AG04450 (cell line): ENCODE measurements around the gene MCOLN2. TPM values are rescaled to one million over a fixed set of nuclear protein-coding genes. Genes with fewer than 3 reads are reported as not detected.
A peak's percentile ranks its signal among the peaks of the same experiment; 100 is the strongest.

ENCODE experiments used
- CTCF ChIA-PET: fragments of 300-600, 350-600 bp; formaldehyde crosslinking; extraction: SDS; loops from one replicate; lab custom pipeline; 2022; ENCODE audit warnings: antibody characterized with exemption, inconsistent platforms; lab: Charles Lee
- POLR2A ChIA-PET: fragments of 350-600 bp; formaldehyde crosslinking; extraction: SDS; loops from one replicate; lab custom pipeline; 2021; ENCODE audit warnings: antibody characterized with exemption, inconsistent platforms; lab: Yijun Ruan, JAX
- DNase-seq: peaks from one replicate; pipeline ENCODE4 v3.0.0-alpha.2; 2011; ENCODE audit warnings: low read depth, low spot score
- H3K27ac ChIP-seq: one replicate; pipeline ENCODE4 v1.5.1; 2012; ENCODE audit warnings: low read depth, low read length, control low read depth
- H3K27me3 ChIP-seq: one replicate; pipeline ENCODE4 v1.6.0; 2012; ENCODE audit warnings: low read length; ENCODE audit not compliant: control insufficient read depth, insufficient read depth
- H3K4me3 ChIP-seq: 2 replicates; pipeline ENCODE4 v1.5.1; 2011; ENCODE audit warnings: mild to moderate bottlenecking, low read depth, low read length, control low read depth
- H3K9me3 ChIP-seq: 2 replicates; pipeline ENCODE4 v1.5.1; 2012; ENCODE audit warnings: low read length; ENCODE audit not compliant: control insufficient read depth, insufficient read depth
- polyA plus RNA-seq: library from polyadenylated mRNA; depleted of rRNA; stranded (reverse); fragments of >200 nt; gene quantifications from 2 replicates; pipeline ENCODE4 v1.2.3, GENCODE V29; 2011
- TF ChIP-seq, protein P1 (sequence below): IDR thresholded peaks from 2 replicates; pipeline ENCODE4 v1.5.1; 2011; ENCODE audit warnings: low read depth, low read length, control low read depth, inconsistent platforms

The MCOLN2 gene
- polyA plus RNA-seq, 1 experiment = 0.37 TPM

DNA sequence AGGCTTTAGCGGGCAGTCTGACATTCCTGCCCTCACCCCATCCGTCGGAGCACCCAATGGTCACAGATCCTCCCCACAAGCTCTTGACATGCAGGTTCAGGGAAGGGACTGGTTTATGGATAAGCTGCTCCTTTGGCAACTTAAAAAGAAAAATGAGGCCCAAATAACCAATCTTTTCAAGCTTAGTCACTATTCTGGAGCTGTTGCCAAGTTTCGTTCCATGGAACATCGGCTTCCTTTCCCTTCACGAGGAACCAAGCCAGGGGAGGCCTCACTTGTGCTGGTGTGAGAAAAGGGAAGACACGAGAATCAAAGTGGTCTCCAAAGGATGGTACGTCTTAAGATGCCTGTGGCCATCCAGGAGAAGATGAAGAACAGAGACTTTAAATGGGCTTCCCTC is 57.8 kb downstream of the MCOLN2 start:
- DNase-seq = no peak
- H3K27me3 ChIP-seq = peaks cover 8% of the 10 kb centered on the region
- POLR2A ChIA-PET = no interaction called here
- CTCF ChIA-PET = interaction anchor here (1.3 kb wide), 2 partner anchors 167 to 319 kb away, joined by 3 to 4 read pairs; no protein-coding TSS in a partner anchor
- H3K4me3 ChIP-seq = no peak overlapping the region
- H3K9me3 ChIP-seq = no peaks in the 10 kb centered on the region
- H3K27ac ChIP-seq = no peak overlapping the region
- TF ChIP-seq, protein P1, sequence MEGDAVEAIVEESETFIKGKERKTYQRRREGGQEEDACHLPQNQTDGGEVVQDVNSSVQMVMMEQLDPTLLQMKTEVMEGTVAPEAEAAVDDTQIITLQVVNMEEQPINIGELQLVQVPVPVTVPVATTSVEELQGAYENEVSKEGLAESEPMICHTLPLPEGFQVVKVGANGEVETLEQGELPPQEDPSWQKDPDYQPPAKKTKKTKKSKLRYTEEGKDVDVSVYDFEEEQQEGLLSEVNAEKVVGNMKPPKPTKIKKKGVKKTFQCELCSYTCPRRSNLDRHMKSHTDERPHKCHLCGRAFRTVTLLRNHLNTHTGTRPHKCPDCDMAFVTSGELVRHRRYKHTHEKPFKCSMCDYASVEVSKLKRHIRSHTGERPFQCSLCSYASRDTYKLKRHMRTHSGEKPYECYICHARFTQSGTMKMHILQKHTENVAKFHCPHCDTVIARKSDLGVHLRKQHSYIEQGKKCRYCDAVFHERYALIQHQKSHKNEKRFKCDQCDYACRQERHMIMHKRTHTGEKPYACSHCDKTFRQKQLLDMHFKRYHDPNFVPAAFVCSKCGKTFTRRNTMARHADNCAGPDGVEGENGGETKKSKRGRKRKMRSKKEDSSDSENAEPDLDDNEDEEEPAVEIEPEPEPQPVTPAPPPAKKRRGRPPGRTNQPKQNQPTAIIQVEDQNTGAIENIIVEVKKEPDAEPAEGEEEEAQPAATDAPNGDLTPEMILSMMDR = no peak

DNA sequence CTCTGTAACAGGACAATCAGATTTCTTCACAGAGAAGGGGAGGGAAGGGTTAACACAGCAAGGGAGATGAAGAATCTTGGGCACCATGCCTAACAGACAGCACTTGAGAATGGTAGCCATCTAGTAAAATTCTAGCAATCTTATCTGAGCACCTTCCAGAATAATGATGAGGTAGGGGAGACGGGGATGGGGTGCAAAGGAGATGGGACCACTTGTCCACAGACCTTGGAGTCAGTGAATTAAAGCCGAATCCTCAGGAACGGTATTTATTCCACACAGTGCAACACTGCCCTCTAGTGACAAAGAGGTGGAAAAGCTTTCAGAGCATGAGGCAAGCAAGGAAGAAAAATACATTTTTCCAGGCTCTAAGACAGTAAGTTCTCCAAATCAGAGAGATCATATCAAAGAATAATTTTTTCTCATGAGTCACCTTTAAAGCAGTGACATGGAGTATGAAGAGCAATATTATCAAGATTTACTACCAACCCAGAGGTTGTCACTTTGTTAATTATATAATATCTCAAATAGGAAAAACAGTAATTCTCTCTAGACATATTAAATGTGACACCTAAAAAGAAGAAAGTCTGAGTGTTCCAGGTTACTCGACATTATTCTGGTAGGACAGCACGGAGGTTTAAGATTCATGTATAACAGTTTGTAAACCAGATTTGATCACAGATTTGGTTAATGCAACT is 60.6 kb downstream of the MCOLN2 start:
- POLR2A ChIA-PET = no interaction called here
- peak; percentile 38 for DNase-seq
- H3K4me3 ChIP-seq = no peak overlapping the region

DNA sequence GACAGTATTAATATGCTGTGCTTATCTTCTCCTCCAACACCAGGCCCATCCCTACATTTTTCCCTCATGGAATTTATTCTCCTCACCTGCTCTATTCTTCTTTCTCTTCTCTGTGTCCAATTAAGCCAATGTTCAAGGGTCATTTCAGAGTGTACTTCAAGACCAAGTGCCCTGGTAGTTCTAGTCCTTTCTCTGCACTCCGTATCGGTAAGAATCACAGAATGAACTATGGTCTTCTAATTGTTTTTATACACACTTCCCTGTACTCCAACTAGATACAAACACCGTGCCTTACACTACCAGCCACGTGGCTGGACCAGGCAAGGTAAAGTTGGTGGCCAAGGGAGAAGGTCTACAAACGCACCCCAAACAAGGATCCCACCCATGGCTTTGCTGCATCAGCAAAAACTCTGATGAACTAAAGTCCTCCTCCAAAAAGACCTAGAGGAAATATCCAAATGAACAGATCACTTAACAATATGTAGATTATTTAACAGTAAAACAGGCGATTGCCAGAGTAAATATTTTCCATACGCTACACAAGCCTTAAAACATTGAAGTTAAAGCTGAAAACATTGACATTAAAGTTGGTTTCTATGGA is 63.8 kb downstream of the MCOLN2 start:
- TF ChIP-seq, protein P1 = no peak
- Histone ChIP-seq H3K27me3 (peaks cover 5% of the 10 kb centered on the region), H3K9me3 (no peaks in the 10 kb centered on the region), H3K27ac (no peak overlapping the region), H3K4me3 (no peak overlapping the region)
- DNase-seq = no peak
- ChIA-PET CTCF (interaction anchor here (3.4 to 5.2 kb wide), 3 partner anchors 11 to 180 kb away, joined by 21 to 39 read pairs (median 34); no protein-coding TSS in a partner anchor), POLR2A (no interaction called here)

More for the DNA sequence above, 60.6 kb downstream of the MCOLN2 start:
- TF ChIP-seq, protein P1 = peak; percentile 95
- Histone ChIP-seq H3K27me3 (no peaks in the 10 kb centered on the region), H3K27ac (no peak overlapping the region), H3K9me3 (no peaks in the 10 kb centered on the region)
- CTCF ChIA-PET = interaction anchor here (0.6 to 5.2 kb wide), 16 partner anchors 8 to 795 kb away, joined by 3 to 39 read pairs (median 6); no protein-coding TSS in a partner anchor

DNA sequence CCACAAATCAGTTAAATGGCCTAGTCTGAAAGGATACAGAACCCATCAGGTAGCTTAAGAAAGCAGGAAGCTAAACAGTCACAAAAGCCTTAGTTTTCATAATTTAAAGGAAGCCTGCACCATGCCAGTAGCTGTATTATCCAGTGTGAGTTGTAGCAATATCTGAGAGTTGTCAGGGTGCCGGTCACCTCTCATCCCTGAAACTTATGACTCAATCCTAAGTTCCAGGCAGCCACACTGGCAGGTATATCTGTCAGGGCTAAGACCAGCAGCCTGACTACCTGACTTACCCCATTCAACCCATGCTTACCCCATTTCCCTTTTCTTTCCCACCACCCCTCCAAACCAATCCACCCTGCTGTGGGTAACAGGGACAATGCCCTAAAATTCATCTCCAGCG is 66.1 kb downstream of the MCOLN2 start:
- TF ChIP-seq, protein P1 = no peak
- CTCF ChIA-PET = interaction anchor here (1.7 kb wide), 1 partner anchor 14 kb away, joined by 4 read pairs; no protein-coding TSS in a partner anchor
- H3K4me3 ChIP-seq = no peak overlapping the region
- POLR2A ChIA-PET = no interaction called here
- no peaks in the 10 kb centered on the region for H3K9me3 ChIP-seq
- peaks cover 5% of the 10 kb centered on the region for H3K27me3 ChIP-seq
- no peak overlapping the region for H3K27ac ChIP-seq
- DNase-seq = no peak

DNA sequence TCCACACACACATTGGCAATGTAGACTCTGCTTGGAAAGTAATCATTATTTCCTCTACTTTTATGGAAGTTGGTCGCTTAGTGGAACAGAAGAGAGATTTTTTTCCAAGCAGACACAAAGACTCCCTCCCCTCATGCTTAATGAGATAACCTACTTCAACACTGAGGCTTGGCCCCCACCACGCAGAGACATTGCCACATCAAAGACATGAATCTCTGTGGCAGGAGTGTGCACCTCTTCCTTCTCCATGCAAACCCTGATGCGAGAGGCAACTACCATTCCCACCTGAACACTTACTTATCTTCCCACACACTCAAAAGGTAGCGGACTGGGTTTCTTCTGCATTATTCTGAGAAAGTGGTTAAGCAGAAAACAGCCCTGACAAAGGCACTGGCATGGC is 66.6 kb downstream of the MCOLN2 start:
- no peak for DNase-seq
- Histone ChIP-seq H3K9me3 (no peaks in the 10 kb centered on the region), H3K27me3 (peaks cover 5% of the 10 kb centered on the region), H3K4me3 (no peak overlapping the region), H3K27ac (no peak overlapping the region)
- TF ChIP-seq, protein P1 = no peak
- ChIA-PET CTCF (interaction anchor here (1.7 kb wide), 1 partner anchor 15 kb away, joined by 4 read pairs; no protein-coding TSS in a partner anchor), POLR2A (no interaction called here)
